H54 (cell line): ENCODE measurements around the gene CASP14.
"Not testable (repeated sequence)": the region's sequence is repeated elsewhere in the genome, so short reads cannot be mapped to it uniquely, and the experiment has no call there.

Experiments used
- DNase-seq: peaks from one replicate; pipeline ENCODE4 v3.0.0; 2011; ENCODE audit warnings: low spot score, mixed read lengths; ENCODE audit not compliant: insufficient read length
- FAIRE-seq: peaks from 3 replicates; lab custom pipeline; 2011; peaks lifted over from hg19 to GRCh38; lab: Jason Lieb, UNC
- POLR2A ChIP-seq: IDR thresholded peaks from 2 replicates; pipeline ENCODE4 v1.6.1; 2011; ENCODE audit warnings: low read depth, mild to moderate bottlenecking, low read length

Gene CASP14

GRCh38 chr19:15038294-15038693, 11.0 kb upstream of the CASP14 start:
- FAIRE-seq: no peak
- no peak for DNase-seq
- no peak for TF ChIP-seq POLR2A

- FAIRE-seq: no peak
- DNase-seq: no peak
- no peak for TF ChIP-seq POLR2A
These were observed 7.3 kb upstream of the CASP14 start for GRCh38 chr19:15042003-15042402.

- FAIRE-seq (no peak), DNase-seq (no peak)
- no peak for TF ChIP-seq POLR2A
These were observed 6.5 kb upstream of the CASP14 start for GRCh38 chr19:15042826-15043225.

DNA sequence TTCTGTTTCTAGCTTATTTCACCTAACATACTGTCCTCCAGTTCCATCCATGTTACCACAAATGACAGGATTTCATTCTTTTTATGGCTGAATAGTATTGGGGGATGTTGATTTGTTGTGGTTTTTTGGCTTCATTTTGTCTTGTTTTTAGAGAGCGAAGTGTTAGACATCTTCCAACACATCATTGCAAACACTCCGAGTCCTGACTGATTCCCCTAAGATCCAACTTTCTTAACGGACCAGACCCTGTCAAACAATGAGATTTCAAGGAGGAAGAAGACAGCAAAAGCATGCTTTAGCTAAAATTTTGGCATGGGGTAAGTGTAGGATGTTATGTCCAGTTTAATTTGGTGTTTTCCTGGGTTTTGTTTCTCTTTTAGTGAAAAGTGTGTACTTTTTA, 3.8 kb upstream of the CASP14 start:
- DNase-seq (no peak), FAIRE-seq (no peak)
- no peak for TF ChIP-seq POLR2A

DNA sequence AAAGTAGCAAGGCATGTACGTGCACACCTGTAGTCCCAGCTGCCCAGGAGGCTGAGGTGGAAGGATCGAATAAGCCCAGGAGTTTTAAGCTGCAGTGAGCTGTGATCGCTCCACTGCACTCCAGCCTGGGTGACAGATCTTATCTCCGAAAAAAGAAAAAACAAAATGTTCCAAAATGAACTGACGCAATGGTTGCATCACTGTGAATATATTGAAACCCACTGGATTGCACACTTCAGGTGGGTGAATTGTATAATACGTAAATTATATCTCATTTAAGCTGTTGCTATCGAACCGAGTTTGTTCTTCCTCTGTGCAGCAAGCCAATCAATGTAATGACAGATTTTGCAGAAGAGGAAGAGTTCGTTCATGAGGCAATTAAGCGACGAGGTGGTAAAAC, 1.6 kb upstream of the CASP14 start:
- no peak for TF ChIP-seq POLR2A
- DNase-seq (no peak), FAIRE-seq (no peak)

DNA sequence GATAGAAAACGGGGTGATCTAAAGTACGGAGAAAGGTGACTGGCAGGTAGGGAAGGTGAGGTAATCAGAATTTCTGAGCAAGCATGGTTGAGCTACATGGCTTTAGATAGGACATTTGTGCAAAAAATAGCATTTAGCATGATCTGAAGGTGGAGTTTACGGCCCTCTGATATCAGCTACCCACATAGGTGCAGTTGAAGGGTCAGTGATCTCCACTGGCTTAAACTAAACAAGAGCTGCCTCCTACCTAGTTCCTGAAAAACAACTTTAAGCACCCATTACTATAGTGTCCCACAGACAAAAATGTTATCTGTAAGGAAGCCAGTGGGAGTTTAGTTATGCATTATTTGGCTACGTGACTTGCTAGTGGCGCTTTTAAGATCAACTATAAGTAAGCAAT, 1.2 kb upstream of the CASP14 start:
- no peak for TF ChIP-seq POLR2A
- DNase-seq (no peak), FAIRE-seq (no peak)

DNA sequence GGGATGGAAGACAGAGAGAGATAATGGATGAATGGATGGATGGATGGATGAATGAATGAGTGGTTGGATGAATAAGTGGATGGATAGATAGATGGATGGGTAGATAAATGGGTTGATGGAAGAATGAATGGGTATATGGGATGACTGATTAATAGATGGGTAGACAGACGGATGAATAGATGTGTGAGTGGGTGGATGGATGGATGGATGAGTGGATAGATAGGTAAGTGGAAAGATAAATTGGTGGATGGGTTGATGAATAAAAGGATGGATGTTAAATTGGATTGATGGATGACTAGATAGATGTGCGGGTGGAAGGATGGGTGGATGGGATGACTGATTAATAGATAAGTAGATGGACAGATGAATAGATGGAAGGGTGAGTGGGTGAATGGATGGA, 1.4 kb downstream of the CASP14 start:
- FAIRE-seq (no peak), DNase-seq (no peak)
- no peak for TF ChIP-seq POLR2A

GRCh38 chr19:15062036-15062435, 12.8 kb downstream of the CASP14 start:
- no peak for DNase-seq
- FAIRE-seq: no peak
- no peak for TF ChIP-seq POLR2A

GRCh38 chr19:15070386-15070785, 21.1 kb downstream of the CASP14 start:
- not testable (repeated sequence) for DNase-seq, FAIRE-seq

GRCh38 chr19:15072930-15073647, 23.8 kb downstream of the CASP14 start:
- FAIRE-seq: no peak
- DNase-seq: no peak

GRCh38 chr19:15074371-15074770, 25.1 kb downstream of the CASP14 start:
- no peak for TF ChIP-seq POLR2A
- FAIRE-seq (no peak), DNase-seq (no peak)

More at GRCh38 chr19:15072930-15073647, 23.8 kb downstream of the CASP14 start:
- TF ChIP-seq POLR2A: no peak

- no peak for FAIRE-seq
- DNase-seq: no peak
- no peak for TF ChIP-seq POLR2A
These were observed 26.5 kb downstream of the CASP14 start for GRCh38 chr19:15075806-15076205.

DNA sequence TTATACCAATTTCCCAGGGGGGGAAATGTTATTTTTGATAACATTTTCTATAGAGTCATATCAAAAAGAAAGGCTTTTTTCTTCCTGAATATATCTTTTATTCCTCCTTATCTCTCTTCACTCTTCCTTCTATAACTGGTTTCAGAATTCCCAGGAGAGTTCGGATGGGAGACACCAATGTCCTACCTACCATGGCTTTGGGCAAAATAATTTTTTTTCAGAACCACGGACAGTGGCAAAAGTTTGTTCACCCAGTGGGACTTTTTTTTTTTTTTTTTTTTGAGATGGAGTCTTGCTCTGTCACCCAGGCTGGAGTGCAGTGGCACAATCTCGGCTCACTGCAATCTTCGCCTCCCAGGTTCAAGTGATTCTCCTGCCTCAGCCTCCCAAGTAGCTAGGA, 30.7 kb downstream of the CASP14 start:
- not testable (repeated sequence) for FAIRE-seq, DNase-seq

DNA sequence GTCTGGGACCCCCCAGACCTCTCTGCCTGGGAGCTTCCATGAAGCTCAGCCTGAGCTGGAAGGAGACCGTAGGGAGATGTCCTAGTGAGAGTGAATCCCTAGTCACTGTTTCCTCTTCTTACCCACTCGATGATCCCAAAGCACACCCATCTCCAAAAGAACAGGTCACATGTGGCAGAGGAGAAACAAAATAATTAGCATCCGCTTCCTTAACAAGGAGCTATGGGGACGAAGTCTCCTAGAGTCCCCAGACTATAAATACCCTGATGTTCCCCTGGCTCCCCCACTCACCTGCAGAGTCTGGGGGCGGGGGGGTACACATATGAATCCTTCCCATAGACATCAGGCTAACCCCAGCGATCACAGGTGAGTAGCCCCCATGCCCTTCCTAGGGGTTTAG, 32.6 kb downstream of the CASP14 start, which contains the start of gene OR1I1:
OR1I1 (plus strand) TSS at position 301 of the 400 bp plus-strand sequence. CDS start 4,855 bp downstream, outside the sequence.
- DNase-seq (no peak), FAIRE-seq (no peak)
- no peak for TF ChIP-seq POLR2A

GRCh38 chr19:15087182-15087581, 37.9 kb downstream of the CASP14 start:
- DNase-seq (no peak), FAIRE-seq (no peak)
- no peak for TF ChIP-seq POLR2A
